HepG2 (cell line): Measurements from ENCODE around the gene WNK4. TPM values are rescaled to one million over a fixed set of nuclear protein-coding genes. Genes with fewer than 3 reads are reported as not detected.

Experiments
- ATM ChIP-seq: fragments of 450-650 bp; IDR thresholded peaks from 2 replicates; pipeline ENCODE4 v1.7.1; 2017; ENCODE audit warnings: mild to moderate bottlenecking, borderline replicate concordance
- BCLAF1 ChIP-seq: fragments of 450-650 bp; IDR thresholded peaks from 2 replicates; pipeline ENCODE4 v1.6.1; 2017; ENCODE audit warnings: mild to moderate bottlenecking
- FOXM1 ChIP-seq: sonication (generic); formaldehyde crosslinking; IDR thresholded peaks from 2 replicates; pipeline ENCODE4 v1.5.0; 2020; ENCODE audit warnings: missing genetic modification reagents
- FOXP4 ChIP-seq: sonication (generic); formaldehyde crosslinking; IDR thresholded peaks from 2 replicates; pipeline ENCODE4 v1.4.0; 2020; ENCODE audit warnings: missing genetic modification reagents
- JUN ChIP-seq: sonication (generic); formaldehyde crosslinking; IDR thresholded peaks from 2 replicates; pipeline ENCODE4 v1.4.0; 2020; ENCODE audit warnings: mild to moderate bottlenecking, missing genetic modification reagents
- JUND ChIP-seq: sonication (generic); formaldehyde crosslinking; IDR thresholded peaks from 2 replicates; pipeline ENCODE4 v1.8.0; 2022; ENCODE audit warnings: mild to moderate bottlenecking, missing genetic modification reagents
- KLF12 ChIP-seq: sonication (generic); formaldehyde crosslinking; IDR thresholded peaks from 2 replicates; pipeline ENCODE4 v1.4.0; 2020; ENCODE audit warnings: missing genetic modification reagents, borderline replicate concordance
- MXI1 ChIP-seq: IDR thresholded peaks from 3 replicates; pipeline ENCODE4 v1.6.1; 2012; ENCODE audit warnings: low read depth, low read length, inconsistent platforms, borderline replicate concordance
- NKX3-1 ChIP-seq: sonication (generic); formaldehyde crosslinking; IDR thresholded peaks from 2 replicates; pipeline ENCODE4 v1.5.0; 2020; ENCODE audit warnings: missing genetic modification reagents
- NR2F6 ChIP-seq, 2 experiments: IDR thresholded peaks; 2 replicates each; pipeline ENCODE4 v1.6.1; 2016; ENCODE audit warnings: antibody characterized with exemption in 1 of 2, mild to moderate bottlenecking in 1 of 2
- PAWR ChIP-seq: sonication (generic); formaldehyde crosslinking; IDR thresholded peaks from 2 replicates; pipeline ENCODE4 v1.4.0; 2020; ENCODE audit warnings: missing genetic modification reagents, mild to moderate bottlenecking, borderline replicate concordance
- RAD51 ChIP-seq: fragments of 450-650 bp; IDR thresholded peaks from 2 replicates; pipeline ENCODE4 v1.6.1; 2016; ENCODE audit warnings: borderline replicate concordance
- STAT5B ChIP-seq: sonication (generic); formaldehyde crosslinking; IDR thresholded peaks from 2 replicates; pipeline ENCODE4 v1.4.0; 2020; ENCODE audit warnings: missing genetic modification reagents
- TEAD2 ChIP-seq: sonication (generic); formaldehyde crosslinking; IDR thresholded peaks from 2 replicates; pipeline ENCODE4 v1.9.0; 2021; ENCODE audit warnings: missing genetic modification reagents
- ZBTB1 ChIP-seq: sonication (generic); formaldehyde crosslinking; IDR thresholded peaks from 2 replicates; pipeline ENCODE4 v1.4.0; 2020; ENCODE audit warnings: missing genetic modification reagents, borderline replicate concordance
- ZFP90 ChIP-seq: sonication (generic); formaldehyde crosslinking; IDR thresholded peaks from 2 replicates; pipeline ENCODE4 v1.8.0; 2022; ENCODE audit warnings: missing genetic modification reagents, mild to moderate bottlenecking, inconsistent platforms, borderline replicate concordance
- ZFP91 ChIP-seq: sonication (generic); formaldehyde crosslinking; IDR thresholded peaks from 2 replicates; pipeline ENCODE4 v1.9.0; 2022; ENCODE audit warnings: missing genetic modification reagents, mild to moderate bottlenecking, borderline replicate concordance
- ZNF572 ChIP-seq: sonication (generic); formaldehyde crosslinking; IDR thresholded peaks from 2 replicates; pipeline ENCODE4 v1.5.1; 2020; ENCODE audit warnings: mild to moderate bottlenecking, missing genetic modification reagents
- ZNF615 ChIP-seq: sonication (generic); formaldehyde crosslinking; IDR thresholded peaks from 2 replicates; pipeline ENCODE4 v1.5.0; 2020; ENCODE audit warnings: mild to moderate bottlenecking, missing genetic modification reagents, borderline replicate concordance
- ZNF761 ChIP-seq: sonication (generic); formaldehyde crosslinking; conservative IDR thresholded peaks from 2 replicates; pipeline ENCODE4 v1.4.0; 2020; ENCODE audit warnings: mild to moderate bottlenecking, missing genetic modification reagents
- ZNF772 ChIP-seq: sonication (generic); formaldehyde crosslinking; IDR thresholded peaks from 2 replicates; pipeline ENCODE4 v1.5.0; 2020; ENCODE audit warnings: mild to moderate bottlenecking, missing genetic modification reagents
- ZNF788 ChIP-seq: sonication (generic); formaldehyde crosslinking; IDR thresholded peaks from 2 replicates; pipeline ENCODE4 v1.5.0; 2020; ENCODE audit warnings: mild to moderate bottlenecking, missing genetic modification reagents, borderline replicate concordance
- ZNF816 ChIP-seq: sonication (generic); formaldehyde crosslinking; IDR thresholded peaks from 2 replicates; pipeline ENCODE4 v1.8.0; 2022; ENCODE audit warnings: missing genetic modification reagents, mild to moderate bottlenecking, borderline replicate concordance
- polyA plus RNA-seq, 8 experiments: library from polyadenylated mRNA; depleted of rRNA in 3 of 8; stranded (reverse) in 7 of 8; unstranded in 1 of 8; fragments of >200 nt; fragmentation: Illumina TruSeq in 4 of 8; extraction: Trizol in 4 of 8; gene quantifications; 2 replicates each; pipeline versions ENCODE4 v1.2.1 to v1.2.3, GENCODE V29; 2011 to 2016; ENCODE audit warnings: low read depth in 4 of 8, missing spikeins in 1 of 8, mixed read lengths in 1 of 8; ENCODE audit not compliant: insufficient read depth in 1 of 8
- total RNA-seq, 5 experiments: library from RNA; depleted of rRNA; stranded (reverse); fragments of >200 nt; fragmentation: Illumina TruSeq; extraction: Trizol; gene quantifications; 2 replicates each; pipeline ENCODE4 v1.2.3, GENCODE V29; 2016; ENCODE audit warnings: low read depth in 1 of 5

The WNK4 gene
- total and polyA plus RNA-seq, 2 of the 13 experiments (the other 11 are each of a cell fraction or from before 2014, with no cell fraction given) = 2.7 to 13.7 TPM

- TF ChIP-seq BCLAF1 (no peak), JUND (peak; percentile 64; the same call in 1 of the 2 replicates), ZNF615 (CRISPR knock-in tag) (peak; percentile 88; the same call in 1 of the 2 replicates), FOXP4 (CRISPR knock-in tag) (peak; percentile 72), ZFP90 (CRISPR knock-in tag) (peak; percentile 90), ZNF761 (CRISPR knock-in tag) (peak; percentile 96), NKX3-1 (peak; percentile 63; the same call in 1 of the 2 replicates), NR2F6 (IDR thresholded peaks at IDR 0.05) (no peak), NR2F6 (CRISPR knock-in tag; IDR thresholded peaks at IDR 0.05) (peak; percentile 59; the same call in 1 of the 2 replicates), ZNF572 (CRISPR knock-in tag) (peak; percentile 98), TEAD2 (CRISPR knock-in tag) (no peak), ATM (no peak), MXI1 (peak; percentile 99; the same call in 2 of the 3 replicates), RAD51 (0 out of 2 replicates have a peak, but pooled peaks have one; percentile 22), KLF12 (CRISPR knock-in tag) (peak; percentile 77; the same call in 1 of the 2 replicates), PAWR (CRISPR knock-in tag) (no peak), JUN (CRISPR knock-in tag) (peak; percentile 53; the same call in 1 of the 2 replicates), ZFP91 (CRISPR knock-in tag) (peak; percentile 98), ZBTB1 (CRISPR knock-in tag) (no peak), ZNF788 (CRISPR knock-in tag) (no peak; the same call in 1 of the 2 replicates), ZNF816 (CRISPR knock-in tag) (0 out of 2 replicates have a peak, but pooled peaks have one; percentile 34), STAT5B (CRISPR knock-in tag) (no peak; the same call in 1 of the 2 replicates), ZNF772 (CRISPR knock-in tag) (peak; percentile 79; the same call in 1 of the 2 replicates), FOXM1 (CRISPR knock-in tag) (peak; percentile 60; the same call in 1 of the 2 replicates)
These were observed 52.7 kb downstream of the WNK4 start, which contains the start of gene PSME3 (continued) for GRCh38 chr17:42832934-42833766.
